ENCODE results near the gene AKAP10. TPM values are rescaled to one million over a fixed set of nuclear protein-coding genes. Genes with fewer than 3 reads are reported as not detected.
A peak's percentile ranks its signal among the peaks of the same experiment; 100 is the strongest.
"Not testable (repeated sequence)": the region's sequence is repeated elsewhere in the genome, so short reads cannot be mapped to it uniquely, and the experiment has no call there.

Gene AKAP10
- total and polyA plus RNA-seq, 2 donors from 2014 or later: 8.3 to 43.7 TPM

GRCh38 chr17:19867079-19867328, 110.6 kb downstream of the AKAP10 start:
- no peak for FAIRE-seq
- no peaks in the 10 kb centered on the region for H3K9me3 ChIP-seq (ENCODE audit: control insufficient read depth in 2 of 3, insufficient read depth in 1 of 3, low read length in 3 of 3)

GRCh38 chr17:19865021-19865420, 112.6 kb downstream of the AKAP10 start:
- TF ChIP-seq CTCF (IDR thresholded peaks at IDR 0.05; ENCODE audit: borderline replicate concordance, extremely low read depth, insufficient read depth): no peak

More at GRCh38 chr17:19867079-19867328, 110.6 kb downstream of the AKAP10 start:
- H3K27ac ChIP-seq (ENCODE audit: low read depth in 2 of 2, low read length in 2 of 2): peak overlapping the region; percentile 67 to 69
- peak overlapping the region; percentile 73 to 81 (median 75) for H3K4me3 ChIP-seq (ENCODE audit: low read length in 3 of 3)
- intact Hi-C loops (cut with DNase I): no loop called here
- TF ChIP-seq CTCF (IDR thresholded peaks at IDR 0.05; ENCODE audit: borderline replicate concordance, extremely low read depth, insufficient read depth): no peak
- peak overlapping the region; percentile 48 to 78 (median 60) for H3K9ac ChIP-seq (ENCODE audit: low read length in 3 of 3)
- peaks cover 0 to 5% (median 0%) of the 10 kb centered on the region in 3 donors for H3K4me1 ChIP-seq (ENCODE audit: control insufficient read depth in 2 of 3, insufficient read depth in 2 of 3, low read depth in 1 of 3, low read length in 3 of 3)
- peak; percentile 73 to 88 (median 84) for DNase-seq
- H3K27me3 ChIP-seq (ENCODE audit: control insufficient read depth, insufficient read depth, low read length): no peaks in the 10 kb centered on the region
- no peaks in the 10 kb centered on the region for H3K36me3 ChIP-seq (ENCODE audit: control insufficient read depth in 2 of 3, insufficient read depth in 3 of 3, low read length in 3 of 3)

GRCh38 chr17:19860647-19861177, 116.9 kb downstream of the AKAP10 start:
- DNase-seq; intact Hi-C loops (cut with DNase I); FAIRE-seq: not testable (repeated sequence)

More at GRCh38 chr17:19865021-19865420, 112.6 kb downstream of the AKAP10 start:
- Histone ChIP-seq H3K4me1 (ENCODE audit: control insufficient read depth in 2 of 3, insufficient read depth in 2 of 3, low read depth in 1 of 3, low read length in 3 of 3) (peaks cover 0 to 5% (median 0%) of the 10 kb centered on the region in 3 donors), H3K9me3 (ENCODE audit: control insufficient read depth in 2 of 3, insufficient read depth in 1 of 3, low read length in 3 of 3) (no peaks in the 10 kb centered on the region), H3K4me3 (ENCODE audit: low read length in 3 of 3) (no peak overlapping the region), H3K36me3 (ENCODE audit: control insufficient read depth in 2 of 3, insufficient read depth in 3 of 3, low read length in 3 of 3) (no peaks in the 10 kb centered on the region), H3K27ac (ENCODE audit: low read depth in 2 of 2, low read length in 2 of 2) (no peak overlapping the region), H3K27me3 (ENCODE audit: control insufficient read depth, insufficient read depth, low read length) (no peaks in the 10 kb centered on the region), H3K9ac (ENCODE audit: low read length in 3 of 3) (no peak overlapping the region)
- intact Hi-C loops (cut with DNase I): no loop called here
- DNase-seq: no peak
- FAIRE-seq: no peak

GRCh38 chr17:19857640-19858039, 120.0 kb downstream of the AKAP10 start:
- DNase-seq (no peak), FAIRE-seq (no peak)
- intact Hi-C loops (cut with DNase I): no loop called here
- H3K36me3 ChIP-seq (ENCODE audit: control insufficient read depth in 2 of 3, insufficient read depth in 3 of 3, low read length in 3 of 3): peaks cover 0 to 4% (median 0%) of the 10 kb centered on the region in 3 donors
- no peak overlapping the region for H3K27ac ChIP-seq (ENCODE audit: low read depth in 2 of 2, low read length in 2 of 2)
- H3K9me3 ChIP-seq (ENCODE audit: control insufficient read depth in 2 of 3, insufficient read depth in 1 of 3, low read length in 3 of 3): no peaks in the 10 kb centered on the region
- H3K4me1 ChIP-seq (ENCODE audit: control insufficient read depth in 2 of 3, insufficient read depth in 2 of 3, low read depth in 1 of 3, low read length in 3 of 3): no peaks in the 10 kb centered on the region
- H3K27me3 ChIP-seq (ENCODE audit: control insufficient read depth, insufficient read depth, low read length): no peaks in the 10 kb centered on the region
- no peak for TF ChIP-seq CTCF (IDR thresholded peaks at IDR 0.05; ENCODE audit: borderline replicate concordance, extremely low read depth, insufficient read depth)
- H3K4me3 ChIP-seq (ENCODE audit: low read length in 3 of 3): no peak overlapping the region
- no peak overlapping the region for H3K9ac ChIP-seq (ENCODE audit: low read length in 3 of 3)

More at GRCh38 chr17:19860647-19861177, 116.9 kb downstream of the AKAP10 start:
- H3K36me3 ChIP-seq (ENCODE audit: control insufficient read depth in 2 of 3, insufficient read depth in 3 of 3, low read length in 3 of 3); H3K27me3 ChIP-seq (ENCODE audit: control insufficient read depth, insufficient read depth, low read length); H3K9me3 ChIP-seq (ENCODE audit: control insufficient read depth in 2 of 3, insufficient read depth in 1 of 3, low read length in 3 of 3); H3K4me1 ChIP-seq (ENCODE audit: control insufficient read depth in 2 of 3, insufficient read depth in 2 of 3, low read depth in 1 of 3, low read length in 3 of 3); H3K4me3 ChIP-seq (ENCODE audit: low read length in 3 of 3); H3K9ac ChIP-seq (ENCODE audit: low read length in 3 of 3); H3K27ac ChIP-seq (ENCODE audit: low read depth in 2 of 2, low read length in 2 of 2): not testable (repeated sequence)

Other genes starting within 250 kb of the AKAP10 start
- gene ALDH3A1, start 229.5 kb downstream of the AKAP10 start, total RNA-seq: 1.4 TPM
- gene ALDH3A1, start 229.5 kb downstream of the AKAP10 start, polyA plus RNA-seq (ENCODE audit: insufficient read depth, low read depth, low replicate concordance): 0.75 TPM
- gene ULK2, start 109.9 kb downstream of the AKAP10 start, total RNA-seq: 16.3 TPM
- gene ULK2, start 109.9 kb downstream of the AKAP10 start, polyA plus RNA-seq (ENCODE audit: insufficient read depth, low read depth, low replicate concordance): 6.6 TPM
- 29.1 TPM for gene SPECC1, start 31.5 kb upstream of the AKAP10 start, total RNA-seq
- 7.6 TPM for gene SPECC1, start 31.5 kb upstream of the AKAP10 start, polyA plus RNA-seq (ENCODE audit: insufficient read depth, low read depth, low replicate concordance)

Measured in kidney (tissue), 14 donors.